ENCODE results near the gene FGF19.

GRCh38 chr11:69665669-69666068 lies 38.2 kb downstream of the FGF19 start:
- TF ChIP-seq CTCF (IDR thresholded peaks at IDR 0.05; ENCODE audit: low read length) (no peak), EZH2 (IDR thresholded peaks at IDR 0.05; ENCODE audit: borderline replicate concordance, low read length) (no peak)
